ENCODE data around the gene PLEKHA5.
A peak's percentile ranks its signal among the peaks of the same experiment; 100 is the strongest.

The PLEKHA5 gene

GRCh38 chr12:19288603-19289244 lies 159.2 kb downstream of the PLEKHA5 start:
- Histone ChIP-seq H3K27ac (no peak overlapping the region), H3K36me3 (peaks cover 14% of the 10 kb centered on the region), H3K27me3 (ENCODE audit: insufficient read depth, low read depth, severe bottlenecking) (no peaks in the 10 kb centered on the region), H3K4me3 (ENCODE audit: low read depth, low read length) (no peak overlapping the region), H3K9me3 (ENCODE audit: severe bottlenecking) (no peaks in the 10 kb centered on the region)
- no peak for DNase-seq
- TF ChIP-seq CTCF (IDR thresholded peaks at IDR 0.05; ENCODE audit: low read depth, low read length) = peak; percentile 16; the same call in 1 of the 2 replicates

GRCh38 chr12:19298836-19299605 lies 169.5 kb downstream of the PLEKHA5 start:
- Histone ChIP-seq H3K36me3 (no peaks in the 10 kb centered on the region; the same call in none of the 2 replicates), H3K9me3 (ENCODE audit: severe bottlenecking) (no peaks in the 10 kb centered on the region), H3K27me3 (ENCODE audit: insufficient read depth, low read depth, severe bottlenecking) (no peaks in the 10 kb centered on the region), H3K4me3 (ENCODE audit: low read depth, low read length) (no peak overlapping the region), H3K27ac (no peak overlapping the region)
- no peak for DNase-seq
- no peak for TF ChIP-seq CTCF (IDR thresholded peaks at IDR 0.05; ENCODE audit: low read depth, low read length)

GRCh38 chr12:19299765-19300164 lies 170.2 kb downstream of the PLEKHA5 start:
- Histone ChIP-seq H3K36me3 (peaks cover under 1% of the 10 kb centered on the region), H3K27me3 (ENCODE audit: insufficient read depth, low read depth, severe bottlenecking) (no peaks in the 10 kb centered on the region), H3K27ac (no peak overlapping the region), H3K9me3 (ENCODE audit: severe bottlenecking) (no peaks in the 10 kb centered on the region), H3K4me3 (ENCODE audit: low read depth, low read length) (no peak overlapping the region)
- no peak for DNase-seq
- no peak for TF ChIP-seq CTCF (IDR thresholded peaks at IDR 0.05; ENCODE audit: low read depth, low read length)

GRCh38 chr12:19301223-19301622 lies 171.7 kb downstream of the PLEKHA5 start:
- no peak overlapping the region for H3K4me3 ChIP-seq (ENCODE audit: low read depth, low read length)
- no peak for DNase-seq
- H3K27ac ChIP-seq = no peak overlapping the region
- peaks cover 8% of the 10 kb centered on the region for H3K36me3 ChIP-seq
- no peaks in the 10 kb centered on the region for H3K9me3 ChIP-seq (ENCODE audit: severe bottlenecking)
- no peaks in the 10 kb centered on the region for H3K27me3 ChIP-seq (ENCODE audit: insufficient read depth, low read depth, severe bottlenecking)
- TF ChIP-seq CTCF (IDR thresholded peaks at IDR 0.05; ENCODE audit: low read depth, low read length) = no peak

- no peak for DNase-seq
- Histone ChIP-seq H3K9me3 (ENCODE audit: severe bottlenecking) (no peaks in the 10 kb centered on the region), H3K36me3 (peaks cover 9% of the 10 kb centered on the region), H3K4me3 (ENCODE audit: low read depth, low read length) (no peak overlapping the region), H3K27me3 (ENCODE audit: insufficient read depth, low read depth, severe bottlenecking) (no peaks in the 10 kb centered on the region), H3K27ac (no peak overlapping the region)
- TF ChIP-seq CTCF (IDR thresholded peaks at IDR 0.05; ENCODE audit: low read depth, low read length) = no peak
Measured at GRCh38 chr12:19301688-19302087, 172.2 kb downstream of the PLEKHA5 start.
